ENCODE results near the gene AKAP3. TPM values are rescaled to one million over a fixed set of nuclear protein-coding genes. Genes with fewer than 3 reads are reported as not detected.

AKAP3 gene
- total and polyA plus RNA-seq, 10 of the 15 experiments (the other 5 are each of a cell fraction or from before 2014, with no cell fraction given) = 0.40 to 2.4 (median 1.3) TPM

DNA sequence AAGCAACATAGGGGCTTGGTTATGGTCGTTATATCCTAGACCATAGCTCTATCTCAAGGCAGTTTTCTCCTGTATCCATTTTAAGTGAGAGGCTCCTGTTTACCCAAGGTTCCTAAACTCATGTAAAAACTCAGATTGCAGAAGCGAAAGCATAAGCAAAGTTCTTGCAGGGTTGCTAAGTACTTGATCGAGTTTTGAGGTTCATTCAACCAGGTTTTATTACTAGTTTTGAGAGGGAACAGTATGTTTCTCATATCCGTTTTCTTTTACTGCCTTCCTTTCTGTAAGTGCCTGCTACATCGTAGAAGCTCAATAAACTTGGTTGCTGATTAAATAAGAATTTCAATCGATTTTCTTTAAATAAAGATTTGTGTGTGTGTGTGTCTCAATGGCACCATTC is 5.1 kb downstream of the AKAP3 start:
- RAD21 ChIA-PET (ENCODE audit: unreplicated experiment) = interaction anchor here (1.2 kb wide), 1 partner anchor 12 kb away, joined by 3 read pairs; no protein-coding TSS in a partner anchor
- BruUV-seq (replicated peaks) = no TSS peak

DNA sequence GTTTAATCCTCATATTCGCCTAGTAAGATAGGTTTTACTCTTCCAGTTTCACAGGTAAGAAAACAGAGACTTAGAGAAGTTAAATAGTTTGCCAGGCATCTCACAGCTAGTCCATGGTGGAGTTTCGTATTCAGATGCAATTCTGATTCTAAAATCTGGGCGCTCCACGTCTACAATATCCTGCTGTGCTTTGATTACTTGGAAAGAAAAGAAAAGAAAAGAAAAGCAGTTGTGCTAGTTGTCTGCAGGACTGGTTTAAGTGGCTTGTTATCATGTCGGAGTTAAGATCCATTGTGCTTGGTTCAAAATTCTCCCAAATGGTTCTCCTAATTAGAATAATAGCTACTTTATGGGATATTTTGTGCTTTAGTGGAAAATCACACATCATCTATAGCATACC is 18.6 kb downstream of the AKAP3 start:
- Histone ChIP-seq H3K9ac (ENCODE audit: control insufficient read depth, insufficient read depth, low read length) (no peak overlapping the region), H3K4me1 (ENCODE audit: control insufficient read depth, insufficient read depth, low read length) (no peaks in the 10 kb centered on the region), H2AFZ (ENCODE audit: control insufficient read depth, low read depth, low read length) (no peak overlapping the region), H3K4me2 (ENCODE audit: control insufficient read depth, insufficient read depth) (no peak overlapping the region), H3K36me3 (ENCODE audit: control insufficient read depth in 2 of 2, insufficient read depth in 2 of 2, low read length in 1 of 2) (no peaks in the 10 kb centered on the region), H3K27ac (ENCODE audit: control insufficient read depth, insufficient read depth) (no peak overlapping the region), H3K27me3 (replicated peaks in 1 of 2; ENCODE audit: control insufficient read depth in 2 of 2, insufficient read depth in 2 of 2, low read length in 1 of 2) (no peaks in the 10 kb centered on the region; a peak in 1 of 4 replicates), H4K20me1 (ENCODE audit: control insufficient read depth, insufficient read depth) (no peaks in the 10 kb centered on the region), H3K9me3 (replicated peaks; ENCODE audit: control insufficient read depth, insufficient read depth, low read length) (no peaks in the 10 kb centered on the region), H3K4me3 (no peak overlapping the region), H3K79me2 (ENCODE audit: control insufficient read depth, insufficient read depth, low read length) (no peaks in the 10 kb centered on the region)
- ChIA-PET POLR2A (interaction anchor here (0.6 kb wide), 1 partner anchor 1715 kb away, joined by 3 read pairs; no protein-coding TSS in a partner anchor), SMC1A (ENCODE audit: uncharacterized antibody, unreplicated experiment) (interaction anchor here (1.2 kb wide), 1 partner anchor 8 kb away, joined by 3 read pairs; no protein-coding TSS in a partner anchor), RAD21 (ENCODE audit: unreplicated experiment) (no interaction called here), CTCF (no interaction called here)
- 61% methylated on average over 5 of the region's 5 CpGs for WGBS (ENCODE audit: insufficient coverage, insufficient replicate concordance, low lambda C conversion rate, missing lambda C conversion rate)
- in situ Hi-C loops (cut with MboI) (no loop called here), intact Hi-C loops (cut with micrococcal nuclease; ENCODE audit: unreplicated experiment) (no loop called here)
- FAIRE-seq = no peak
- no TSS peak for BruUV-seq (replicated peaks)
- no peak for DNase-seq (ENCODE audit: low read depth, low spot score)
- ATAC-seq = no peak
- no peak for TF ChIP-seq ESRRA (IDR thresholded peaks at IDR 0.05; ENCODE audit: low read length)
- no peak for TF ChIP-seq BCL3 (IDR thresholded peaks at IDR 0.05; ENCODE audit: borderline replicate concordance, insufficient read depth, low read depth, low read length, poor library complexity, severe bottlenecking)
- TF ChIP-seq POLR2A (IDR thresholded peaks at IDR 0.05; ENCODE audit: low read depth, low read length) = no peak
- TF ChIP-seq ZNF274 (IDR thresholded peaks at IDR 0.05; ENCODE audit: insufficient read depth, insufficient read length) = no peak
- TF ChIP-seq BCL11A (IDR thresholded peaks at IDR 0.05; ENCODE audit: low read depth, low read length) = no peak
- TF ChIP-seq HDGF (IDR thresholded peaks at IDR 0.05) = no peak
- no peak for TF ChIP-seq CEBPB (IDR thresholded peaks at IDR 0.05; ENCODE audit: borderline replicate concordance in 1 of 2, low read depth in 2 of 2, low read length in 2 of 2)
- TF ChIP-seq, protein P1, sequence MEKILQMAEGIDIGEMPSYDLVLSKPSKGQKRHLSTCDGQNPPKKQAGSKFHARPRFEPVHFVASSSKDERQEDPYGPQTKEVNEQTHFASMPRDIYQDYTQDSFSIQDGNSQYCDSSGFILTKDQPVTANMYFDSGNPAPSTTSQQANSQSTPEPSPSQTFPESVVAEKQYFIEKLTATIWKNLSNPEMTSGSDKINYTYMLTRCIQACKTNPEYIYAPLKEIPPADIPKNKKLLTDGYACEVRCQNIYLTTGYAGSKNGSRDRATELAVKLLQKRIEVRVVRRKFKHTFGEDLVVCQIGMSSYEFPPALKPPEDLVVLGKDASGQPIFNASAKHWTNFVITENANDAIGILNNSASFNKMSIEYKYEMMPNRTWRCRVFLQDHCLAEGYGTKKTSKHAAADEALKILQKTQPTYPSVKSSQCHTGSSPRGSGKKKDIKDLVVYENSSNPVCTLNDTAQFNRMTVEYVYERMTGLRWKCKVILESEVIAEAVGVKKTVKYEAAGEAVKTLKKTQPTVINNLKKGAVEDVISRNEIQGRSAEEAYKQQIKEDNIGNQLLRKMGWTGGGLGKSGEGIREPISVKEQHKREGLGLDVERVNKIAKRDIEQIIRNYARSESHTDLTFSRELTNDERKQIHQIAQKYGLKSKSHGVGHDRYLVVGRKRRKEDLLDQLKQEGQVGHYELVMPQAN (conservative IDR thresholded peaks at IDR 0.05) = no peak

More for the DNA sequence above, 5.1 kb downstream of the AKAP3 start:
- ChIA-PET CTCF (interaction anchor here (1.5 to 1.6 kb wide), 2 partner anchors 40 to 113 kb away, joined by 4 to 7 read pairs; no protein-coding TSS in a partner anchor), POLR2A (no interaction called here), SMC1A (ENCODE audit: uncharacterized antibody, unreplicated experiment) (interaction anchor here (1.2 to 1.5 kb wide), 2 partner anchors 33 to 40 kb away, joined by 3 to 4 read pairs; no protein-coding TSS in a partner anchor)
- H3K9me3 ChIP-seq (replicated peaks; ENCODE audit: control insufficient read depth, insufficient read depth, low read length) = no peaks in the 10 kb centered on the region
- no peak overlapping the region for H3K4me2 ChIP-seq (ENCODE audit: control insufficient read depth, insufficient read depth)
- peaks cover 6% of the 10 kb centered on the region for H3K79me2 ChIP-seq (ENCODE audit: control insufficient read depth, insufficient read depth, low read length)
- peak; percentile 47 for FAIRE-seq
- H3K4me1 ChIP-seq (ENCODE audit: control insufficient read depth, insufficient read depth, low read length) = peaks cover 16% of the 10 kb centered on the region; the same call in 1 of the 2 replicates
- peak overlapping the region; percentile 29 for H2AFZ ChIP-seq (ENCODE audit: control insufficient read depth, low read depth, low read length)
- no peak overlapping the region for H3K9ac ChIP-seq (ENCODE audit: control insufficient read depth, insufficient read depth, low read length)
- 2% methylated on average over 6 of the region's 6 CpGs for WGBS (ENCODE audit: insufficient coverage, insufficient replicate concordance, low lambda C conversion rate, missing lambda C conversion rate)
- no peak for TF ChIP-seq YY1 (IDR thresholded peaks at IDR 0.05; ENCODE audit: low read depth, low read length)
- TF ChIP-seq ASH2L (IDR thresholded peaks at IDR 0.05; ENCODE audit: borderline replicate concordance, low read depth) = no peak
- no peak for TF ChIP-seq HCFC1 (IDR thresholded peaks at IDR 0.05; ENCODE audit: low read length)
- peak; percentile 38; the same call in 1 of the 2 replicates for TF ChIP-seq SPI1 (IDR thresholded peaks at IDR 0.05; ENCODE audit: borderline replicate concordance, insufficient read depth, low read depth, low read length)
- TF ChIP-seq LARP7 (IDR thresholded peaks at IDR 0.05) = no peak
- no peak for TF ChIP-seq JUNB (IDR thresholded peaks at IDR 0.05)
- 0 out of 2 replicates have a peak, but pooled peaks have one; percentile 11 for TF ChIP-seq GABPA (IDR thresholded peaks at IDR 0.05; ENCODE audit: low read depth)
- no peak for TF ChIP-seq TAF1 (IDR thresholded peaks at IDR 0.05; ENCODE audit: borderline replicate concordance, low read depth, low read length)
- TF ChIP-seq RUNX3 (IDR thresholded peaks at IDR 0.05; ENCODE audit: low read length) = no peak; the same call in 1 of the 2 replicates
- TF ChIP-seq DPF2 (IDR thresholded peaks at IDR 0.05) = no peak
- no peak for TF ChIP-seq BRCA1 (IDR thresholded peaks at IDR 0.05; ENCODE audit: low read depth, low read length)
- TF ChIP-seq FOXM1 (IDR thresholded peaks at IDR 0.05; ENCODE audit: low read depth, low read length) = no peak
- in situ Hi-C loops (cut with MboI) (no loop called here), intact Hi-C loops (cut with micrococcal nuclease; ENCODE audit: unreplicated experiment) (no loop called here)
- H3K27me3 ChIP-seq (replicated peaks in 1 of 2; ENCODE audit: control insufficient read depth in 2 of 2, insufficient read depth in 2 of 2, low read length in 1 of 2) = no peaks in the 10 kb centered on the region
- no peak overlapping the region for H3K27ac ChIP-seq (ENCODE audit: control insufficient read depth, insufficient read depth)
- peak; percentile 17 for DNase-seq (ENCODE audit: low read depth, low spot score)
- no peaks in the 10 kb centered on the region for H4K20me1 ChIP-seq (ENCODE audit: control insufficient read depth, insufficient read depth)
- ATAC-seq = peak; percentile 40
- no peaks in the 10 kb centered on the region for H3K36me3 ChIP-seq (ENCODE audit: control insufficient read depth in 2 of 2, insufficient read depth in 2 of 2, low read length in 1 of 2)
- H3K4me3 ChIP-seq = no peak overlapping the region
